ENCODE results near the gene P2RY2.

- TF ChIP-seq CTCF (IDR thresholded peaks at IDR 0.05; ENCODE audit: poor library complexity, severe bottlenecking) (peak; percentile 79), RAD21 (conservative IDR thresholded peaks at IDR 0.05) (peak; percentile 80), EP300 (conservative IDR thresholded peaks at IDR 0.05; ENCODE audit: poor library complexity, severe bottlenecking) (no peak), REST (IDR thresholded peaks at IDR 0.05; ENCODE audit: borderline replicate concordance) (no peak), POLR2AphosphoS5 (IDR thresholded peaks at IDR 0.05) (no peak), SMC3 (conservative IDR thresholded peaks at IDR 0.05; ENCODE audit: poor library complexity) (peak; percentile 84)
These were observed 24.4 kb downstream of the P2RY2 start for GRCh38 chr11:73242251-73243092.
